GM12878 (cell line): ENCODE results near the gene B4GALT1. TPM values are rescaled to one million over a fixed set of nuclear protein-coding genes. Genes with fewer than 3 reads are reported as not detected.
A peak's percentile ranks its signal among the peaks of the same experiment; 100 is the strongest.

ENCODE experiments used
- ATAC-seq: fragments of 200-7000 bp; cut with Tn5 transposase; 3 replicates; pipeline ENCODE4 v1.9.1; 2020; ENCODE audit warnings: mild to moderate bottlenecking, moderate library complexity
- BruUV-seq: library from RNA; stranded (reverse); fragments of 400-500 nt; replicated peaks from 2 replicates; lab custom pipeline; 2021; lab: Mats Ljungman, UMichigan
- CTCF ChIA-PET: fragments of 300-600 bp; sonication (Branson Sonifier 250); formaldehyde crosslinking; extraction: SDS; loops from one replicate; lab custom pipeline; 2021; ENCODE audit warnings: inconsistent platforms; lab: Yijun Ruan, JAX
- POLR2A ChIA-PET: fragments of 350-600 bp; formaldehyde crosslinking; extraction: SDS; loops from one replicate; lab custom pipeline; 2021; ENCODE audit warnings: inconsistent platforms; lab: Charles Lee
- RAD21 ChIA-PET: fragments of 300-600 bp; sonication (Branson Sonifier 250); formaldehyde crosslinking; loops from one replicate; lab custom pipeline; 2023; ENCODE audit warnings: antibody characterized with exemption; ENCODE audit not compliant: unreplicated experiment; lab: Charles Lee
- SMC1A ChIA-PET: fragments of 300-600 bp; sonication (Branson Sonifier 250); formaldehyde crosslinking; loops from one replicate; lab custom pipeline; 2023; ENCODE audit not compliant: unreplicated experiment, uncharacterized antibody; lab: Charles Lee
- DNase-seq: peaks from one replicate; pipeline ENCODE4 v3.0.0-alpha.2; 2011; ENCODE audit warnings: low read depth, low spot score
- FAIRE-seq: peaks from 3 replicates; lab custom pipeline; 2011; peaks lifted over from hg19 to GRCh38; lab: Jason Lieb, UNC
- H2AFZ ChIP-seq: 2 replicates; pipeline ENCODE4 v1.6.0; 2011; ENCODE audit warnings: low read depth, low read length, control low read depth; ENCODE audit not compliant: control insufficient read depth
- H3K27ac ChIP-seq: 2 replicates; pipeline ENCODE4 v1.5.1; 2011; ENCODE audit warnings: control low read depth; ENCODE audit not compliant: control insufficient read depth, insufficient read depth
- H3K27me3 ChIP-seq, 2 experiments: replicated peaks in 1 of 2; 2 replicates each; pipeline versions ENCODE4 v1.6.0 to v1.6.1; 2011; ENCODE audit warnings: low read length in 1 of 2; ENCODE audit not compliant: control insufficient read depth in 2 of 2, insufficient read depth in 2 of 2
- H3K36me3 ChIP-seq, 2 experiments: 2 replicates each; pipeline ENCODE4 v1.5.1; 2011; ENCODE audit warnings: low read length in 1 of 2; ENCODE audit not compliant: control insufficient read depth in 2 of 2, insufficient read depth in 2 of 2
- H3K4me1 ChIP-seq: 2 replicates; pipeline ENCODE4 v1.6.1; 2011; ENCODE audit warnings: mild to moderate bottlenecking, low read length, moderate library complexity, mixed read lengths; ENCODE audit not compliant: control insufficient read depth, insufficient read depth
- H3K4me2 ChIP-seq: 2 replicates; pipeline ENCODE4 v1.6.0; 2011; ENCODE audit warnings: control low read depth; ENCODE audit not compliant: control insufficient read depth, insufficient read depth
- H3K4me3 ChIP-seq: fragments of 200-600 bp; sonication (generic); 2 replicates; pipeline ENCODE4 v1.5.1; 2016
- H3K79me2 ChIP-seq: 2 replicates; pipeline ENCODE4 v1.6.0; 2011; ENCODE audit warnings: low read length; ENCODE audit not compliant: control insufficient read depth, insufficient read depth
- H3K9ac ChIP-seq: 2 replicates; pipeline ENCODE4 v1.8.0; 2011; ENCODE audit warnings: low read length, control low read depth, mixed read lengths; ENCODE audit not compliant: control insufficient read depth, insufficient read depth
- H3K9me3 ChIP-seq: replicated peaks from 3 replicates; pipeline ENCODE4 v1.5.1; 2011; ENCODE audit warnings: mild to moderate bottlenecking, low read length; ENCODE audit not compliant: control insufficient read depth, insufficient read depth
- H4K20me1 ChIP-seq: 2 replicates; pipeline ENCODE4 v1.6.0; 2011; ENCODE audit not compliant: control insufficient read depth, insufficient read depth
- CBX3 ChIP-seq: fragments of 200-600 bp; sonication (generic); IDR thresholded peaks from 2 replicates; pipeline ENCODE4 v1.6.1; 2016; ENCODE audit warnings: low read depth, borderline replicate concordance
- MEF2A ChIP-seq: IDR thresholded peaks from 2 replicates; pipeline ENCODE4 v1.6.1; 2011; ENCODE audit warnings: low read depth, mild to moderate bottlenecking, low read length, moderate library complexity; ENCODE audit not compliant: insufficient read depth
- MTA2 ChIP-seq: fragments of 450-650 bp; IDR thresholded peaks from 2 replicates; pipeline ENCODE4 v1.6.1; 2016; ENCODE audit warnings: low read depth, mild to moderate bottlenecking, moderate library complexity
- POLR2A ChIP-seq: IDR thresholded peaks from 2 replicates; pipeline ENCODE4 v1.6.1; 2011; ENCODE audit warnings: low read depth, mild to moderate bottlenecking, low read length
- RBBP5 ChIP-seq: fragments of 200-600 bp; sonication (generic); conservative IDR thresholded peaks from 2 replicates; pipeline ENCODE4 v1.6.1; 2016
- SMAD5 ChIP-seq: IDR thresholded peaks from 2 replicates; pipeline ENCODE4 v1.6.1; 2016; ENCODE audit warnings: antibody characterized with exemption, low read depth
- YY1 ChIP-seq: IDR thresholded peaks from 2 replicates; pipeline ENCODE4 v1.6.1; 2011; ENCODE audit warnings: low read depth, mild to moderate bottlenecking, low read length
- WGBS: methylation state at CpG from one replicate; pipeline ENCODE4 v1.1.6; 2016; ENCODE audit warnings: low lambda C conversion rate; ENCODE audit not compliant: insufficient replicate concordance, insufficient coverage; ENCODE audit errors: missing lambda C conversion rate; 5-methylcytosine and 5-hydroxymethylcytosine counted together
- in situ Hi-C: fragments of 300-500 bp; cut with MboI; formaldehyde crosslinking; loops from 9 replicates; pipeline ENCODE4 v1.14.3; 2018; ENCODE audit warnings: mixed read lengths
- intact Hi-C: fragments of 100-400 bp; cut with micrococcal nuclease; formaldehyde crosslinking; loops from one replicate; pipeline ENCODE4 v1.14.2; 2022; ENCODE audit not compliant: unreplicated experiment
- polyA plus RNA-seq, 11 experiments: library from polyadenylated mRNA; depleted of rRNA in 4 of 11; unstranded in 6 of 11; stranded (reverse) in 5 of 11; fragments of >200 nt; fragmentation: Nextera tagmentation in 4 of 11; fragmentation: Illumina TruSeq in 1 of 11; extraction: Ambion mirVana in 4 of 11; extraction: Trizol in 1 of 11; gene quantifications; 1 replicate in 1 of 11; 2 replicates in 10 of 11; pipeline versions ENCODE4 v1.2.1 to v1.2.3, GENCODE V29; 2011 to 2016; ENCODE audit warnings: inconsistent platforms in 2 of 11, missing spikeins in 2 of 11, low read depth in 1 of 11
- total RNA-seq, 4 experiments: library from RNA; depleted of rRNA in 3 of 4; stranded (reverse); fragments of >200 nt in 3 of 4; fragmentation: Illumina TruSeq in 1 of 4; extraction: Trizol in 1 of 4; gene quantifications; 2 replicates each; pipeline versions ENCODE4 v1.2.1 to v1.2.3, GENCODE V29; 2013 to 2021
- TF ChIP-seq, protein P1 (sequence below): IDR thresholded peaks from 2 replicates; pipeline ENCODE4 v1.6.1; 2012; ENCODE audit warnings: low read depth, low read length, improper control_type of control experiment
- TF ChIP-seq, protein P2 (sequence below): IDR thresholded peaks from 2 replicates; pipeline ENCODE4 v1.6.1; 2011; ENCODE audit warnings: low read depth, mild to moderate bottlenecking, low read length, moderate library complexity, borderline replicate concordance; ENCODE audit errors: extremely low read depth

Gene B4GALT1
- total and polyA plus RNA-seq, 10 of the 15 experiments (the other 5 are each of a cell fraction or from before 2014, with no cell fraction given): 12.7 to 79.0 (median 41.0) TPM

DNA sequence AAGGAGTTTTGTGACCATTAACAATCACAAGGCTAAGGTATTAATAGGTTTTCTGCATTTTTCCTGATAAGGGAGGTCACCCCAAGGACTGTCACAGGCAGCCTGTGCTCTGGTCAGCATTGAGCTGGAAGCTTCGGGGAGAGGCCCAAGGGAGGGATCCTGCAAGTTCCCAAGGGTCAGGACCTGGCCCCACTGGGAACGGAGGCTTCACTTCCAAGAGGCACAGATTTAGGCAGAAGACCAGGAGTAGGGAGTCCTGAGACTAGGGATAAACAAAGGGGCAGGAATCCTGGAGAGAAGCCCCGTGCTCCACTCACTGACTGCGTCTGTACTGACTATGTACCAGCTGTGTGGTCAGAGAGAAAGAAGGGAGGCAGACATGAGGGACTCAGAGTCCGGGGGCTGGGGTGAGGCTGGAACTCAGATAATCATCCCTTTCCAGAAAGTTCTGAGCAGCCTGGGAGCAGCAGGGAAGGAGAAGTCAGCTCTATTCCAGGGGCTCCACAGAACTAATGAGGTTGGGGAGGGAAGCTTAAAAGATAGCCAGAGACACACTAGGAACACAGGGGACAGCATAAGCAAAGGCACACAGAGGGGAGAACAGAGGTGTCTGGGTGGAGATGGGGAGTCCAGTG lies 37.8 kb downstream of the B4GALT1 start:
- ATAC-seq (no peak), DNase-seq (no peak), FAIRE-seq (no peak)
- peak overlapping the region; percentile 75 for H3K27ac ChIP-seq
- no peak overlapping the region for H3K4me3 ChIP-seq
- no peak overlapping the region for H2AFZ ChIP-seq
- no TSS peak for BruUV-seq
- peaks cover 53% of the 10 kb centered on the region for H3K4me1 ChIP-seq
- H3K36me3 ChIP-seq: peaks cover 36 to 47% of the 10 kb centered on the region in 2 experiments
- no peaks in the 10 kb centered on the region; the same call in 1 of the 2 replicates for H4K20me1 ChIP-seq
- peaks cover 30% of the 10 kb centered on the region for H3K79me2 ChIP-seq
- intact Hi-C loops (loop anchor here (5.0 kb wide), 1 partner anchor 33 kb away; no protein-coding TSS in a partner anchor), in situ Hi-C loops (no loop called here)
- POLR2A ChIA-PET: interaction anchor here (0.8 to 2.8 kb wide), 7 partner anchors 10 to 119 kb away, joined by 3 to 23 read pairs (median 6); no protein-coding TSS in a partner anchor
- peak overlapping the region; percentile 19 for H3K4me2 ChIP-seq
- TF ChIP-seq YY1 (no peak), POLR2A (peak; percentile 39; the same call in 1 of the 2 replicates)
- RAD21 ChIA-PET: interaction anchor here (0.6 to 3.7 kb wide), 7 partner anchors 10 to 97 kb away, joined by 3 to 17 read pairs (median 5); partner anchors contain the start of gene B4GALT1
- no peaks in the 10 kb centered on the region for H3K27me3 ChIP-seq
- H3K9ac ChIP-seq: peak overlapping the region; percentile 39
- CTCF ChIA-PET: interaction anchor here (1.0 to 3.4 kb wide), 9 partner anchors 10 to 97 kb away, joined by 3 to 15 read pairs (median 4); partner anchors contain the start of gene B4GALT1
- WGBS: 95% methylated on average over 5 of the region's 5 CpGs
- SMC1A ChIA-PET: interaction anchor here (0.8 to 6.3 kb wide), 13 partner anchors 9 to 97 kb away, joined by 3 to 58 read pairs (median 5); no protein-coding TSS in a partner anchor
- H3K9me3 ChIP-seq: no peaks in the 10 kb centered on the region

DNA sequence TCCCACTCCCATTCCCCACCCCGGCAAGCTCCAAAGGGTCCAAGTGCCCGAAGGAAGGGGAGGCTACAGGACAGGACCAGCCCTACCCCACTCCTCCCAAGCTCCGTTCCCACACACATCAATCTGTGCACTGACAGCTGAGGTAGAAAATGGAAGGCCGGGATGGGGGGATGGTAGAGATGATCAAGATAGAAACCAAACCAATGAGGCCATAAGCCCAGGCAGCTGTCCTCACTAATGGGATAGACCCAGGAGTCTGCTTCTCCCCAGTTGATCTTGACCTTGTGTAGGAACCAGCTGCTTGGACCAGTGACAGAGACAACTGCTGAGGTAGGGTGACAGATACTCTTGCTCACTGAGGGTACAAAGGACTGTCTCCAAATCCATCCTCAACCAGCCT lies 38.6 kb downstream of the B4GALT1 start:
- peaks cover 36% of the 10 kb centered on the region for H3K79me2 ChIP-seq
- H3K4me2 ChIP-seq: no peak overlapping the region
- ATAC-seq (no peak), FAIRE-seq (no peak), DNase-seq (no peak)
- WGBS: 68% methylated on average over 4 of the region's 4 CpGs
- RAD21 ChIA-PET: interaction anchor here (0.9 to 3.7 kb wide), 3 partner anchors 31 to 98 kb away, joined by 3 to 17 read pairs (median 3); no protein-coding TSS in a partner anchor
- no peak overlapping the region for H3K4me3 ChIP-seq
- H4K20me1 ChIP-seq: no peaks in the 10 kb centered on the region; the same call in 1 of the 2 replicates
- no peak overlapping the region for H3K27ac ChIP-seq
- in situ Hi-C loops: no loop called here
- intact Hi-C loops: loop anchor here (5.0 kb wide), 1 partner anchor 34 kb away; no protein-coding TSS in a partner anchor
- H3K36me3 ChIP-seq: peaks cover 28 to 44% of the 10 kb centered on the region in 2 experiments
- BruUV-seq: no TSS peak
- CTCF ChIA-PET: interaction anchor here (1.4 to 3.4 kb wide), 2 partner anchors 23 to 98 kb away, joined by 4 to 15 read pairs; no protein-coding TSS in a partner anchor
- H2AFZ ChIP-seq: no peak overlapping the region
- H3K9ac ChIP-seq: no peak overlapping the region
- no peaks in the 10 kb centered on the region for H3K9me3 ChIP-seq
- SMC1A ChIA-PET: interaction anchor here (1.0 to 6.3 kb wide), 5 partner anchors 8 to 74 kb away, joined by 3 to 58 read pairs (median 8); no protein-coding TSS in a partner anchor
- peaks cover 53% of the 10 kb centered on the region for H3K4me1 ChIP-seq
- POLR2A ChIA-PET: interaction anchor here (1.5 to 2.8 kb wide), 2 partner anchors 13 to 33 kb away, joined by 5 to 23 read pairs; no protein-coding TSS in a partner anchor
- TF ChIP-seq SMAD5: no peak
- no peak for TF ChIP-seq MTA2
- TF ChIP-seq CBX3: no peak
- TF ChIP-seq, protein P1, sequence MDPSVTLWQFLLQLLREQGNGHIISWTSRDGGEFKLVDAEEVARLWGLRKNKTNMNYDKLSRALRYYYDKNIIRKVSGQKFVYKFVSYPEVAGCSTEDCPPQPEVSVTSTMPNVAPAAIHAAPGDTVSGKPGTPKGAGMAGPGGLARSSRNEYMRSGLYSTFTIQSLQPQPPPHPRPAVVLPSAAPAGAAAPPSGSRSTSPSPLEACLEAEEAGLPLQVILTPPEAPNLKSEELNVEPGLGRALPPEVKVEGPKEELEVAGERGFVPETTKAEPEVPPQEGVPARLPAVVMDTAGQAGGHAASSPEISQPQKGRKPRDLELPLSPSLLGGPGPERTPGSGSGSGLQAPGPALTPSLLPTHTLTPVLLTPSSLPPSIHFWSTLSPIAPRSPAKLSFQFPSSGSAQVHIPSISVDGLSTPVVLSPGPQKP: no peak
- TF ChIP-seq MEF2A: no peak
- TF ChIP-seq, protein P2, sequence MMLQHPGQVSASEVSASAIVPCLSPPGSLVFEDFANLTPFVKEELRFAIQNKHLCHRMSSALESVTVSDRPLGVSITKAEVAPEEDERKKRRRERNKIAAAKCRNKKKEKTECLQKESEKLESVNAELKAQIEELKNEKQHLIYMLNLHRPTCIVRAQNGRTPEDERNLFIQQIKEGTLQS: no peak
- no peak for TF ChIP-seq RBBP5
- H3K27me3 ChIP-seq: no peaks in the 10 kb centered on the region
